HG03108 (cell line): ENCODE data around the gene CSE1L.
"Not testable (repeated sequence)": the region's sequence is repeated elsewhere in the genome, so short reads cannot be mapped to it uniquely, and the experiment has no call there.

Source experiments
- ATAC-seq: cut with Tn5 transposase; IDR thresholded peaks from one replicate; pipeline ENCODE4 v1.9.1; 2021; ENCODE audit warnings: moderate library complexity; ENCODE audit not compliant: unreplicated experiment

The CSE1L gene

DNA sequence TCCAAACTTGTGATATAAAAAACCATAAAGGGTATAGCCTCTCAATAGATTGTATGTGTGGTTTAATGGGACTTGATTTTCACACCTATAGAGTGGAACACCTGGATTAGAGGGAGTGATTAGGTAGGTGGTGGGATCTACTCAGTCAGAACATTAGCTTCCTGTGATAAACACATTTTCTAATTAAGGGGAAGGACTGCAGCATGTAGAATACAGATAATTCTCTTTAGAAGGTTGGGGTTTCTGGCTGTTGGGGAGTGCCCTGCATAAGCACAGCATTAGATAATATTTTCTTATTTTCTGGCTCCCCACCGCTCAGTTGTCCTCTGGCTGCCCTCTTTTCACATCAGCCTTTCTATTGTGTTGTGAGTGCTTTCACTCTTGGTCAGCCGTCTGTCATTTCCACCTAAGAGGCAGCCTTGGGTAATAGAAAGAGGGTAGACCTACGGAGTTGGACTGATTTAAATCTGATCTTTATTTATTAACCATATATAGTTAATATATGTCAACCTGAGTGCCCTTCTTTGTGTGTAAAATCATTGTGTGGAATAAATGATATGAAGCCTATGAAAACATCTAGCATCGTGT, 8.0 kb downstream of the CSE1L start:
- ATAC-seq = peak; percentile 53

DNA sequence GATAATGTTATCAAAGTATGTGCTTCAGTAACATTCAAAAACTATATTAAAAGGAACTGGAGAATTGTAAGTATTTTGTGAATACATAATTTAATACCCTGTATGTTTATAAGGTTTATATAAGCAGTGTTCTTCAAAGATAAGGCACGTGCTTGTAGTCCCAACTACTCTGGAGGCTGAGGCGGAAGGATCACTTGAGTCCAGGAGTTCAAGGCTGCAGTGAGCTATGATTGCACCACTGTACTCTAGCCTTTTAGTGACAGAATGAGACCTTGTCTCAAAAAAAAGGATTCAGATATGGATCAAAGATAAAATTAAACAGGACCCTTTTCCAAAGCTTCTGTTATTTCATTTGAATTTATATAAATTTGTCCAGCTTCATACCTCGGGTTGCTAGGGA, 17.2 kb downstream of the CSE1L start:
- no peak for ATAC-seq

DNA sequence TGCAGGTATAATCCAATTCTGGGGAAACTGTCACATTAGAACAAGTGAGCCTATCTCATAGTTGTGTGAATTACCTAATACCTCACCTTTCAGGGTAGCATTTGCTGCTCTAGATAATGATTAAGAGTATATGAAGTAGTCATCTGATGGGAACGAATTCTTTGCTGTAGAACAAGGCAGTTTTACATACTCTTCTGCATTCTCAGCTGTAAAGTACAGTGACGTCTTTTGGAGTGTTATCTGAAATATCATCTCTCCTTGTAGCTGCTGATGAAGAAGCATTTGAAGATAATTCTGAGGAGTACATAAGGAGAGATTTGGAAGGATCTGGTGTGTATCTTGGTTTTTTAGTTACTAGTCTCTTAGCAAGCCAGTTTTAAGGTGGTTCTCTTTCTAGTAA, 28.4 kb downstream of the CSE1L start:
- no peak for ATAC-seq

GRCh38 chr20:49078310-49078709, 32.2 kb downstream of the CSE1L start:
- ATAC-seq = no peak

DNA sequence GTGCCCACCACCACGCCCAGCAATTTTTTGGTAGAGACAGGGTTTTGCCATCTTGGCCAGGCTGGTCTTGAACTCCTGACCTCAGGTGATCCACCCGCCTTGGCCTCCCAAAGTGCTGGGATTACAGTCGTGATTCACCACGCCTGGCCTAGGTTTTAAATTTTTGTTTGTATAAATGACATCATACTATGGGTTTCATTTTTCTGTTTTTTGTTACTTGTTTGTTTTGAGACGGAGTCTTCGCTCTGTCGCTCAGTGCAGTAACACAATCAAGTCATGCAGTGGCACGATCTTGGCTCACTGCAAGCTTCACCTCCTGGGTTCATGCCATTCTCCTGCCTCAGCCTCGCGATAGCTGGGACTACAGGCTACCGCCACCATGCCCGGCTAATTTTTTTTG, 36.2 kb downstream of the CSE1L start:
- ATAC-seq = not testable (repeated sequence)

- no peak for ATAC-seq
Measured at GRCh38 chr20:49091104-49091503, 45.0 kb downstream of the CSE1L start.

- no peak for ATAC-seq
Measured at GRCh38 chr20:49091762-49092161, 45.6 kb downstream of the CSE1L start.

DNA sequence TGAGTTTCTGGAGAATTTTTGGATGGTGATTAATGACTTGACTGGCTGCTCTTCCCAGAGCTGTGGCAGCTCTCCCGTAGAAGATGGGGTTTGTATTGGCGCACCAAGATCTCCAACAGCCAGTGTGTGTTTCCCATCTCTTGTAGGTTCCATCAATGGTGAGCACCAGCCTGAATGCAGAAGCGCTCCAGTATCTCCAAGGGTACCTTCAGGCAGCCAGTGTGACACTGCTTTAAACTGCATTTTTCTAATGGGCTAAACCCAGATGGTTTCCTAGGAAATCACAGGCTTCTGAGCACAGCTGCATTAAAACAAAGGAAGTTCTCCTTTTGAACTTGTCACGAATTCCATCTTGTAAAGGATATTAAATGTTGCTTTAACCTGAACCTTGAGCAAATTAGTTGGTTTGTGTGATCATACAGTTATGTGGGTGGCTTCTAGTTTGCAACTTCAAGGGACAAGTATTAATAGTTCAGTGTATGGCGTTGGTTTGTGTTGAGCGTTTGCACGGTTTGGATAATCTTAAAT, 50.2 kb downstream of the CSE1L start:
- no peak for ATAC-seq

- ATAC-seq = no peak
Measured at GRCh38 chr20:49097159-49097558, 51.0 kb downstream of the CSE1L start.

- ATAC-seq = no peak
Measured at GRCh38 chr20:49098136-49098535, 52.0 kb downstream of the CSE1L start.

DNA sequence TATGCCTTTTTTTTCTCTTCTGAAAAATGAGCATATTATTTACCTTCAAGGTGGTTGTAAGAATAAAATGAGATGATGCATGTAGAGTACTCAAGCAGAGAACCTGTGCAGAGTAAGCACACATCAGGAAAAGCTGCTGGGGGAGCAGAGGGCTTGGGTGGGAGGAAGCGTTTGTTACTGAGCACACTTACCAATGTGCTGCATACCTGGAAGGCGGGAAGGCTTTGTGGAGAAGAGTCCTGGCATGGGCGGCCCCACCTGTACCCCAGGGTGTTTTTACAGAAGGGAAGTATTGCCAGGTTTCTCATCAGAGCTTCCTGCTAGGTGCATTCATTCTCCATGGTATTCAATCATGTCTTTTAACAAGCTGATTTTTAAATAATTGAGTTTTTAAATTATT, 52.9 kb downstream of the CSE1L start:
- no peak for ATAC-seq

DNA sequence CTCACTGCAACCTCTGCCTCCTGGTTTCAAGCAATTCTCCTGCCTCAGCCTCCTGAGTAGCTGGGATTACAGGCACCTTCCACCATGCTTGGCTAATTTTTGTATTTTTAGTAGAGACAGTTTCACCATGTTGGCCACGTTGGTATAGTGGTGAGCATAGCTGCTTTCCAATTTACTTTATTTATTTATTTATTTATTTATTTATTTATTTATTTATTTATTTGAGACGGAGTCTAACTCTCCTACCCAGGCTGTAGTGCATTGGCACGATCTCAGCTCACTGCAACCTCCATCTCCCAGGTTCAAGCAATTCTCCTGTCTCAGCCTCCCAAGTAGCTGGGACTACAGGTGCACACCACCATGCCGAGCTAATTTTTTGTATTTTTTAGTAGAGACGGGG, 54.2 kb downstream of the CSE1L start:
- ATAC-seq = not testable (repeated sequence)

- no peak for ATAC-seq
Measured at GRCh38 chr20:49100972-49101371, 54.9 kb downstream of the CSE1L start.

GRCh38 chr20:49103019-49103418, 56.9 kb downstream of the CSE1L start:
- no peak for ATAC-seq

GRCh38 chr20:49103647-49104364, 57.7 kb downstream of the CSE1L start:
- no peak for ATAC-seq

GRCh38 chr20:49104365-49104648, 58.2 kb downstream of the CSE1L start:
- no peak for ATAC-seq

DNA sequence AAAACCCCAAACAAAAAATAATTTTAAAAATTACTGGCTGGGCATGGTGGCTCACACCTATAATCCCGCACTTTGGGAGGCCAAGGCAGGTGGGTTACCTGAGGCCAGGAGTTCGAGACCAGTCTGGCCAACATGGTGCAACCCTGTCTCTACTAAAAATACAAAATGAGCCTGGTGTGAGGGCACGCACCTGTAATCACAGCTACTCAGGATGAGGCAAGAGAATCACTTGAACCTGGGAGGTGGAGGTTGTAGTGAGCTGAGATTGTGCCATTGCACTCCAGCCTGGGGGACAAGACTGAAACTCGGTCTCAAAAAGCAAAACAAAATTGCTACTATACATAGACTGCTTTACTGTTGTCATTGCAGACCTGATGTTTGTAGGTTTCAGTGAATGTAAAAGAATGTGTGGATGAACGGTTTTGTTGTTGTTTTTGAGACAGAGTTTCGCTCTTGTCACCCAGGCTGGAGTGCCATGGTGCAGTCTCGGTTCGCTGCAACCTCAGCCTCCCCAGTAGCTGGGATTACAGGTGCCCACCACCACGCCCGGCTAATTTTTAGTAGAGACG, 59.0 kb downstream of the CSE1L start:
- not testable (repeated sequence) for ATAC-seq

GRCh38 chr20:49106328-49106727, 60.2 kb downstream of the CSE1L start:
- no peak for ATAC-seq

- no peak for ATAC-seq
Measured at GRCh38 chr20:49110767-49111694, 64.9 kb downstream of the CSE1L start.

DNA sequence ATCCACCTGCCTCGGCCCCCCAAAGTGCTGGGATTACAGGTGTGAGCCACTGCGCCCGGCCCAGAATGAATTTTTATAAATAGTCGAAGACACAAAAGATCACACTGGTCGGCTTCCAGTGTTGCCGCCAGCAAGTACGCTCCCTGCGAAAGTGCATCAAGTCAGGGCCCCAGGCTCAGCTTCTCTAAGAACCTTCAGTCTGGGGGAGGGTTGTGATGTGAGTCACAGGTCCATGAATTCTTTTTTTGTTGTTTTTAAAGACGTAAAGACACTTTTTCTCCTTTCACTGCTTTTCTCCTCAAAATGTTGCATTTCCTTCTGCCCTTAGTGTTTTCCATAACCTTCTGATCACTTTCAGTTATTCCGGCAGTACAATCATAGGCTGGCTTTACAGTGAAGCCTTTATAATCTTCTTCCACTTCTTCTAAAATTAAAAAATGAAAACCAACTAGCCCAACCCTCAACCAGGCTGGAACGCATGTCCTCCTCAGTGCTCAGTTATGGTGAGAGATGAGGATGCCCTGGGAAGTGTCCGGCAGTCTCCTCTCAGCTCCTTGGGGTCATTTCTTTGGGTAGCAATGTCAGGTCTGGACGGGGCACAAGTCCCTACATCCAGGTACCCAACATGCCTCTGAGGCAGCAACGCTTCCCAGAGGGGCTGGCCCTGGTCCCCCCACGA, 66.6 kb downstream of the CSE1L start:
- no peak for ATAC-seq

DNA sequence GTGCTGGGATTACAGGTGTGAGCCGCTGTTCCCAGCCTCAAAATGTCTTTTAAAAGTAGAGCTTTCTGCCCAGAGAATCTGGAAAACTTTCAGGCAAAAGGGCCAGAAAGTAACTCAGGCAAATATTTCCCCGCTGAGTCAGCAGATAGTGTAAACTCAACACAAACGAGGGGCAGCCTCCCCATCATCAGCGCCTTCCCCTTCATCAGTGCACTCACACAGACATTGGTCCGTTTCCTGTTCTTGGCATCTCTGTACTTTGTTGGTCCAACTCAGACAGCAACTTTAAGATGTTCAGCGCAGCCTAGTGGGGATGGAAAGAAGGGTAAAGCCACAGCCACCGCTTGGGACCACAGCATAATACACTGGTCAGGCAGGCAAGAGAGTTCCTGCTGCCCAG, 69.5 kb downstream of the CSE1L start:
- no peak for ATAC-seq
